Astrocyte of the spinal cord (primary cell): ENCODE measurements around the gene EEFSEC.

Source experiments
- DNase-seq: peaks from one replicate; pipeline ENCODE4 v3.0.0; 2011; ENCODE audit warnings: low read depth, low spot score
- H3K4me3 ChIP-seq: 2 replicates; pipeline ENCODE4 v1.5.1; 2011; ENCODE audit warnings: low read depth, mild to moderate bottlenecking, low read length, moderate library complexity
- CTCF ChIP-seq: IDR thresholded peaks from 2 replicates; pipeline ENCODE4 v1.5.1; 2012; ENCODE audit warnings: low read depth, mild to moderate bottlenecking, low read length, inconsistent platforms
- in situ Hi-C: cut with HindIII; loops from 2 replicates; pipeline ENCODE4 v1.10.0; 2017; ENCODE audit warnings: low sequenced_read_pairs

Gene EEFSEC

GRCh38 chr3:128198313-128198712 is 45.0 kb downstream of the EEFSEC start:
- no peak for TF ChIP-seq CTCF
- in situ Hi-C loops: no loop called here
- no peak for DNase-seq
- no peak overlapping the region for H3K4me3 ChIP-seq

- TF ChIP-seq CTCF: no peak
- no peak overlapping the region for H3K4me3 ChIP-seq
- no peak for DNase-seq
- in situ Hi-C loops: no loop called here
Measured at GRCh38 chr3:128199110-128199509, 45.8 kb downstream of the EEFSEC start.

GRCh38 chr3:128201158-128201755 is 48.0 kb downstream of the EEFSEC start:
- DNase-seq: no peak
- in situ Hi-C loops: no loop called here
- H3K4me3 ChIP-seq: no peak overlapping the region
- TF ChIP-seq CTCF: no peak

GRCh38 chr3:128203169-128203568 is 49.9 kb downstream of the EEFSEC start:
- DNase-seq: no peak
- H3K4me3 ChIP-seq: no peak overlapping the region
- TF ChIP-seq CTCF: no peak
- in situ Hi-C loops: no loop called here

- no peak for TF ChIP-seq CTCF
- no peak overlapping the region for H3K4me3 ChIP-seq
- in situ Hi-C loops: no loop called here
- no peak for DNase-seq
Measured at GRCh38 chr3:128205558-128206145, 52.4 kb downstream of the EEFSEC start.

GRCh38 chr3:128207951-128208350 is 54.7 kb downstream of the EEFSEC start:
- DNase-seq: no peak
- H3K4me3 ChIP-seq: no peak overlapping the region
- no peak for TF ChIP-seq CTCF
- in situ Hi-C loops: no loop called here

GRCh38 chr3:128210711-128211110 is 57.4 kb downstream of the EEFSEC start:
- no peak for DNase-seq
- no peak for TF ChIP-seq CTCF
- in situ Hi-C loops: no loop called here
- H3K4me3 ChIP-seq: no peak overlapping the region
